HuH-7 (cell line): Measurements from ENCODE around the gene ZNF443.
"Not testable (repeated sequence)": the region's sequence is repeated elsewhere in the genome, so short reads cannot be mapped to it uniquely, and the experiment has no call there.

Experiments
- DNase-seq: peaks from one replicate; pipeline ENCODE4 v3.0.0; 2011; ENCODE audit warnings: low spot score

ZNF443 gene

DNA sequence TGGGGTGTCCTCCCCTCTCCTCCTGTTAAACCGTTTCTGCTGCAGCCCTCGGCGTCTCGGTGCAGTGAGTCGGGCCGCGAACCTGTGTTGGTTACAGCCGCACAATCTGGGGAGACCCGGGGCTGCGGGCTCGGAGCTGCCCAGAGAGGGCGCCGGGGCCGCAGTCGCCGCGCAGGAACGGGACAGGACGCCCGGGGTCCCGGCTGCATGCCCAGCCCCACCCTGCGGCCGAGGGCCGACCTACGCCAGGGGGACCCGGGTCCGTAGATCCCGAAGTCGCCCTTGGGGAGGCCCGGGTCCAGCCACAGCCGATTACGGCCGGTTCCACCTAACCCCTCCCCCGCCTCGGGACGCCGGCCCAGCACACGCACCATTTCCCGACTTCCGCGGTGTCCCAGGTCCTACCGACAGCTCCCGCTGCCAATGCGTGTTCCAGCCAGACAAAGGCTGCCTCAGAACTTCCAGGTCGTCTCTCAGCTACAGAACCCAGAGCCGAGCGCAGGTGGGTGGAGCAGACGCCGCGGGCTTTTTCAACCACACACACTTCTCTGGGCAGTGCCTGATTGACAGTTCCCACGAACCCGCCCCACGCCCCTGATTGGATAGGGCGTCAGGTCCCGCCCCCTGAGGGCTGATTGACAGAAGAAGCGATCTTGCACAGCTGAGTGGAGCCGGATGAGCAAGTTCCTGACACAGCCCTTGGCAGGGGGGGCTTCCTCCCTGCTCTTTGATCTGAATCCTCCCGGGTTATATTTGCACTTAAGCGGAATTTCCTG is at the start of gene ZNF443:
TSS of gene ZNF443 (minus strand) at position 481 of the 776 bp plus-strand sequence. CDS start at position 374, 107 bp downstream.
- peak; percentile 74 for DNase-seq

DNA sequence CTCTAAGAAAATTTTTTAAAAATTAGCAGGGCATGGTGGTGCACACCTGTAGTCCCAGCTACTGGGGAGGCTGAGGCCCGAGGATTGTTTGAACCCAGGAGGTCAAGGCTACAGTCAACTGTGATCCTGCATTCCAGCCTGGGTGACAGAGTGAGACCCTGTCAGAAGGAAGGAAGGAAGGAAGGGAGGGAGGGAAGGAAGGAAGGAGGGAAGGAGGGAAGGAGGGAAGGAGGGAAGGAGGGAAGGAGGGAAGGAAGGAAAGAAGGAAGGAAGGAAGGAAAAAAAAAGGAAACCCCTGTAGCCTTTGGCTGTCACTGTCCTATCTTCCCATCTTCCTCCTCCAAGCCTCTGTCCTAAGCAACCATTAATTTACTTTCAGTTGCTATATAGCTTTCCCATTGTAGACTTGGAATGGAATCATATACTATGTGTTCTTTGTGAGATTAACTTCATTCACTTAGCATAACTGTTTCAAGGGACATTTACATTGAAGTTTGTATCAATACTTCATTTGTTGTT is 45.5 kb upstream of the ZNF443 start:
- not testable (repeated sequence) for DNase-seq

DNA sequence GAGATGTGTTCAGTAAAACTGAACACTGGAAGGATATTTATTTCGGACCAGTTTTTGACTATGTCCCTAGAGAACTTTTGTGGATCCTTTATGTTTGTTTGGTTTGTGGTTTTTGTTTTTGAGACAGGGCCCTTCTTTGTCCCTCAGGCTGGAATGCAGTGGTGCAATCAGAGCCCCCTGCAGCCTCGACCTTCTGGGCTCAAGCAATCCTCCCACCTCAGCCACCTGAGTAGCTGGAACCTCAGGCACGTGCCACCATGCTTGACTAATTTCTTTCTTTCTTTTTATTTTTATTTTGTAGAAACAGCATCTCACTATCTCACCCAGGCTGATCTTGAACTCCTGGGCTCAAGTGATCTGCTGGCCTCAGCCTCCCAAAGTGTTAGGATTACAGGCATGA is 44.8 kb upstream of the ZNF443 start:
- no peak for DNase-seq

DNA sequence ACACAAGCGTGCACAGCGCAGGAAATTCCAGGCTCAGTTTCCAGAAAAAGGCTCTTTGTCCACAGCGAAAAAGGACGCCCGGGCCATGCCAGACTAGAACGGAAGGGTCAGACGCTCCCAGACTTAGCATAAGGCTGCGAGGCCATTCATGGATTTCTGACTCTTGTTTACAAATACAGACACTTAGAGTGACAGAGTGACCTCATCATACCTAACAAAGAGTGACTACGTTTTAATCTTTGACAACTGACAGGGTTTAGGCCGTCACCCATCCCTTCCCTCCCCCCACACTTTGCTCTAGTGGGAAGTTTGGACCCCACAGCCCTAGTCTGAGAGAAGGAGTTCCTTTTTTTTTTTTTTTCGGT is 44.2 kb upstream of the ZNF443 start:
- no peak for DNase-seq

DNA sequence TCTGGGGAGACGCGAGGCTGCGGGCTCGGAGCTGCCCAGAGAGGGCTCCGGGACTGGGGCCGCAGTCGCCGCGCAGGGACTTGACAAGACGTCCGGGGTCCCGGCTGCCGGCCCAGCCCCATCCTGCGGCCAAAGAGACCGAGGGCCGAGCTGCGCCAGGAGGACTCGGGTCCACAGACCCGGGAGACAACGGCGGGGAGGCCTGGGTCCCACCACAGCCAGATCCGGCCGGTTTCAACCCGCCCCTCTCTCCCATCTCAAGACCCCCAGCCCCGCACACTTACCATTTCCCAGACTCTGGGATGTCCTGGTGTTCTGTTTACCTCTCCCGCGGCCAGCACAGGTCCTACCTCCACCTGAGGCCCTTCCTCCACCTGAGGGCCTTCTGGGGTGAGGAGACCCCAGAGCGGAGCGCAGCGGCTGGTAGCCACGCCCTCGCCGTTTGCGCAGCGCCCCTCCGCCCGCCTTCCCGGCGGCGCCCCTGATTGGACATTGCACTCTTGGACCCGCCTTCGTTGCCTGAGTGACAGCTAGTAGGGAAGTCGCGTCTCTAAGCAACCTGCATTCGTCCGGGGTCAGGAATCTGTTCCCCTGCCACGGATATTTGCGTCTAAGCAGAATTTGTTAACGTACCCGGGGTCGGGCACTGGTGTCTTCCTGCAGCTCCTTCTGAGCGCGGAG is 43.7 kb upstream of the ZNF443 start, which contains the start of gene ZNF709:
TSS of gene ZNF709 (minus strand) at position 446 of the 681 bp plus-strand sequence. CDS start at position 287, 159 bp downstream.
- DNase-seq = peak; percentile 88

DNA sequence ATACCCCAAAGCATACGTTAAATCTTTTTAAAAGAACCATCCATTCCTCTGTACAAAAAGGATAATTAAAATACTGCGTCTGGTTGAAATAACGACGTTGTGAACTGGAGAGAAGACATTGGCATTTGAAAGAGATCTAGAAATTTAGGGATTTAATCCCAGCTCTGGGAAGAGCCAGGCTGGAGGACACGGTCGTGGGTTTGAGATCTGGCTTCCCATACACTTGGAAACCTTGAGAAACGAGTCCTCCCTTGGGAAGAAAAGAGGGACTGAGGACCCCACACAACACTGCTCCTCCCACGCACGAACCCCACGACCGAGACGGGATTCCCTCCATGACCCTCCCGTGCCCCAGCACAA is 43.2 kb upstream of the ZNF443 start:
- no peak for DNase-seq

DNA sequence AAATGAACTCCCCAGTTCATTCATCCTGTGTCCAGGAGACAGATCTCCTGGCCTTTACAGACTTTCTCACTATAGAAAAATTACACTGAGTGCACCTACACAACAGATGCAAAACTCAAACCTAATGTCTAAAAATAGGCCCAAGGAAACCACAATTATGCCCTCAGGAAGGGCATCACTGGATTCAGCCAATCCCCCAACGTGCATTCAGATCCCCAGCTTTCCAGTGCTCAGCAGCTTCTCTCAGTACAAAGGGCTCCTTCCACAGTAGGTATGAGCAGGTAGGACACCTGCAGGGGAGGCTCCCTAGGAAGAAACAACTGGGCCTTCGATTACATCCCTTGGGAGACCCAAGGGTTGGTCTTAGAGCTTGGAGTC is 41.7 kb upstream of the ZNF443 start:
- DNase-seq = no peak

DNA sequence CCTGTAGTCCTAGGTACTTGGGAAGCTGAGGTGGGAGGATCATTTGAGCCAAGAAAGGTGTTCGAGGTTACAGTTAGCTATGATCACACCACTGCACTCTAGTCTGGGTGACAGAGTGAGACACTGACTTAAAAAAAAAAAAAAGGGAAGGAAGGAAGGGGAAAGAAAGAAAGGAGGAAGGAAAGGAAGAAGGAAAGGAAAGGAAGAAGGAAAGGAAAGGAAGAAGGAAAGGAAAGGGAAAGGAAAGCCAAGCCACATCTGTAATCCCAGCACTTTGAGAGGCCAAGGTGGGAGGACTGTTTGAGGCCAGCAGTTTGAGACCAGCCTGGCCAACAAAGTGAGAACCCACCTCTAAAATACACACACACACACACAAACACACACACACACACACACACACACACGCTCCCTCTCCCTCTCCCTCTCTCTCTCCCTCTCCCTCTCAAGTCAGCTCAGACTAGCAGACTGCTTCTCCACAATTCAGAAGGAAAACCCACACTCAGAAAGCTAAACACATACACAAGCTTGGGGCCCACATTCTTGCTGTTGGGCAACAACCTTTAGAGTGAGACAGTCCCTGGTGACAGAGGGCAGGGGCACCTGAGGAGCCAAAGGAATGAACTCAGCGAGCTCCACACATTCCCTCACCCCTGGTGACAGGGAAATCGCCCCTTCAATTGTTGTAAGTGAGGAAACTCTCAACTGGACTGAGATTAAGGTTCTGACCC is 41.1 kb upstream of the ZNF443 start:
- DNase-seq = no peak

DNA sequence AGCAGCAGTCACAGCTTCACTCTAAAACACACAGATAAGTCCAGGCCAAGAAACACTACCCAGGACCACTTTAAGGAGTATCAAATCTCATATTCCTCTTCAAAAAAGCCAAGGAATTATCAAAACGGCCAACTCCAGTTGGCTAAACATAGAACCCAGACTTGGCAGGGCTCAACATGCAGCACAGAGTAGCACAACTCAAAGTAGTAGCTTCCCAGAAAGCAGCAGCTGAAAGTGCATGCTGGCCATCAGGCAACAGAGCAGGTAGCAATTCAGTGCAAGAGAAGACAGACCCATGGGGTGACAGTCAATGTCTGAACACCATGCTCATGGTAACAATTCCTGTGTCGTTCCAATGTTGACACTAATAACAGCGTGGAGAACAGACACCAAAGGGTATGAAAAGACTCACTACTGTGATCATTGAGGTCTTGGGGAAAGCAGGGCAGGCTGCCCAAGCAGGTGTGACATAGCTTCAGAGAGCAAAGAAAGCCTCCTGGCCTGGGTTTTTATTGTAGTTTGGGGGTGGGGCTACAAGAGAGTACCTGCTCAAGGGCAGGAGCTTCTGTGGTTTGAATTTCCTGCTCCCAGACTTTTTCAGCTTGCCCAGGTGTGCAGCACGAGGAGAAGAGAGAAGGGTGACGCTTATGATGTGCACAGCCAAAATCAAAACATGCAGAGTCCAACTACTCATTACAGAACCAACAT is 37.6 kb upstream of the ZNF443 start:
- DNase-seq = no peak

DNA sequence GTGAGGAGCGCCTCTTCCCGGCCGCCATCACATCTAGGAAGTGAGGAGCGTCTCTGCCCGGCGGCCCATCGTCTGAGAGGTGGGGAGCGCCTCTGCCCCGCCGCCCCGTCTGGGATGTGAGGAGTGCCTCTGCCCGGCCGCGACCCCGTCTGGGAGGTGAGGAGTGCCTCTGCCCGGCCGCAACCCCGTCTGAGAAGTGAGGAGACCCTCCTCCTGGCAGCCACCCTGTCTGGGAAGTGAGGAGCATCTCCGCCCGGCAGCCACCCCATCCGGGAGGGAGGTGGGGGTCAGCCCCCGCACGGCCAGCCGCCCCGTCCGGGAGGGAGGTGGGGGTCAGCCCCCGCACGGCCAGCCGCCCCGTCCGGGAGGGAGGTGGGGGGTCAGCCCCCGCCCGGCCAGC is 26.8 kb upstream of the ZNF443 start:
- not testable (repeated sequence) for DNase-seq

DNA sequence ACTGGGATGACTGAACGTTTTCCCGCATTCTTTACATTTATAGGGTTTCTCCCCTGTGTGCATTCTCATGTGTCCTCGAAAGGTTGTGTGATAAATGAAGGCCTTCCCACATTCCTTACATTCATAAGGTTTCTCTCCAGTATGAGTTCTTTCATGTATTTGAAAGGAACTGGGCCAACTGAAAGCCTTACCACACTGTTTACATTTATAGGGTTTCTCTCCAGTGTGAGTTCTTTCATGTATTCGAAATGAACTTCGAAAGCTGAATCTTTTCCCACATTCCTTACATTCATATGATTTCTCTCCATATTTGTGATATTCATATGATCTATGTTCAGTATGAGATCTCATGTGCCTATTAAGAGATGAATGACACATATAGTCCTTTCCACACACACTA is 24.4 kb upstream of the ZNF443 start:
- DNase-seq = no peak

DNA sequence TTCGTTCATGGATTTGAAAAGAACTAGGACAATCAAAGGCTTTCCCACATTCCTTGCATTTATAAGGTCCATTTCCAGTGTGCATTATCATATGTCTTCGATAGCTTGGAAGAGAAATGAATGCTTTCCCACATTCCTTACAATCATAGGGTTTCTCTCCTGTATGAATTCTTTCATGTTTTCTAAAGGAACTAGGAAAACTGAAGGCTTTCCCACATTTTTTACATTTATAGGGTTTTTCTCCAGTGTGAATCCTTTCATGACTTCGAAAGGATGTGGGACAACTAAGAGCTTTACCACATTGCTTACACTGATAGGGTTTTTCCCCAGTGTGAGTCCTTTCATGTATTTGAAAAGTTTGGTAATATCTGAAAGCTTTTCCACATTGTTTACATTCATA is 23.9 kb upstream of the ZNF443 start:
- DNase-seq = no peak

DNA sequence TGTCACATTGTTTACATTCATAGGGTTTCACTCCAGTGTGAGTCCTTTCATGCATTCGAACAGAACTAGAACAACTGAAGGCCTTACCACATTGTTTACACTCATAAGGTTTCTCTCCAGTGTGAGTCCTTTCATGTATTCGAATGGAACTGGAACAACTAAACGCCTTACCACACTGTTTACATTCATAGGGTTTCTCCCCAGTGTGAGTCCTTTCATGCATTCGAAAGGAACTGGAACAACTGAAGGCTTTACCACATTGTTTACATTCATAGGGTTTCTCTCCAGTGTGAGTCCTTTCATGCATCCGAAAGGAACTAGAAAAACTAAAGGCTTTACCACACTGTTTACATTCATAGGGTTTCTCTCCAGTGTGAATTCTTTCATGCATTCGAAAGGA is 23.3 kb upstream of the ZNF443 start:
- not testable (repeated sequence) for DNase-seq

DNA sequence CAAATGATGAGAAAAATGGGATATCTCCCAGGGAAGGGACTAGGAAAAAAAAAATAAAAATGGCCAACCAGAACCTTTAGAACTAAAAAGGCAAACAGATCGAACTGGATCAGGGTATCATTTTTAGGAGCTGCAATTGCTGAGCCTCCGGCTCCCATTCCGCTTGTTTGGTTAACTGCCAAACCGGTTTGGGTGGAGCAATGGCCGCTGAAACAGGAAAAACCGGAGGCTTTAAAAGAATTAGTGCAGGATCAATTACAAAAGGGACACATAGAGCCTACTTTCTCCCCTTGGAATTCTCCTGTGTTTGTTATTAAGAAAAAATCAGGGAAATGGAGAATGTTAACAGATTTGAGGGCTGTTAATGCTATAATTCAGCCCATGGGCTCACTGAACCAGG is 12.7 kb upstream of the ZNF443 start:
- DNase-seq = no peak

DNA sequence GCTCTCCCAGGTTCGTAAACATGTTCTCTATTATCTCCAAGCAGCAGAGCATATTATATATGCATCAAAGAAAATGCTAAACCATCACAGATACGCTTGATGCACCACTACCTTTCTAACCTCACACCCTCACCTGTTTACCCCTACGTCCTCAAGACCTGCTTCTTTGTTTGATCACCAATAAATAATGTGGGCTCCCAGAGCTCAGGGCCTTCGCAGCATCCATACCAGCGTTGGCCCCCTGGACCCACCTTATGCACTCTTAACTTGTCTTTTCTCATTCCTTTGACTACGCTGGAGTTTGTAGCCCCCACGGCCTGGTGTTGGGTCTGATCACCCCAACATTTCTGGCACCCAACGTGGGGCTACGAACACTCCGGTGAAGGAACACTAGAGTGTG is 10.0 kb upstream of the ZNF443 start:
- no peak for DNase-seq

DNA sequence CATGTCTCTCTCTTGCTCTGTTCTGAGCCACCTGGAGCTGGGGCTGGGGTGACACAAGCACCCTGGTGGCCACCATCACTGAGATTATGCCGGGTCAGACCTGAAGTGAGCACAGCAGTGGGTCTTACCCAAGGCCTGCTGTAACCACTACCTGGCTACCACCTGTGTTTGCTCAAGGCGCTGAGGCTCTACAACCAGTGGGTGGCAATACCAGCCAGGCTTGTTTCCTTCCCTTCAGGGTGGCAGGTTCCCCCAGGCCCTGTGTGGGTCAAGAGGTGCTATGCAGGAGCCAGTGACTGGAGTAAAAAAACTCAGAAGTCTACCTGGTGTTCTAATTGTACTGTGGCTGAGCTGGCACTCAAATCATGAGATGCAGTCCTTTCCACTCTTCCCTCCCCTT is 8.0 kb upstream of the ZNF443 start:
- no peak for DNase-seq

DNA sequence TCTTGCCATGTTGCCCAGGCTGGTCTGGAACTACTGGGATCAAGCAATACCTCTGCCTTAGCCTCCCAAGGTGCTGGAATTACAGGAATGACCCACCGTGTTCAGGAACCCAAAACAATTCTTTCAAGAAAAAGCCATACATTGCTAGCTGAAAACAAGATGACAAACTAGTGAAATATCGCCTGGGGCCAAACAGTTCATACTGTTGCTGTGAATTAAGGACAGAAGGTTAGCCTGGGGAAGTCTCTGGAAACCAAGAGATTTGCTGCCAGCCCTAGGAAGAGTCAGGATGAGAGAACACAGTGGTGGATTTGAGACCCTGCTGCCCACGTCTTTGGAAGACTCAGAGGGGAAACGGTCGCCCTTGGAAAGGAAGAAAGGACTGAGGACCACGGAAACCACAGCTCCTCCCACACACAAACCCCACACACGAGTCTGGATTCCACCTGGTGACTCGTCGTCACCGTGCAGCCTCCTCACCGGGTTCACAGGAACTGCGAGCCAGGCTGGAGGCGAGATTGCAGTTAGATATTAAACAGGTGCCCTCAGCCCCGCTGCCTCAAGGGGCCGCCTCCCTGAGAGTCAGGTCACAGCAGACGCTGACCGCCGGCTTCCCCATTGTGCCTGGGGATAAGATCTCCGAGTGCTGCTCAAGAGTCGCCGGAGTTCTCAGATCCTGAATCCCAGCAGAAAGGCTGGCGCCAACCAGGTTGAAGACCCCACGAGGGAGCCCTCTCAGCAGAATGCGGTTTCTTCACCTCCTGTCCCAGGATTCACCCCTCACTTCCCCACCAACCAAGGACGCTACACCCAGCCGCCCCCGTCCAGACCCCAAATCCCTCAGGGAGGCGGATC is 908 bp downstream of the ZNF443 start:
- DNase-seq = not testable (repeated sequence)

DNA sequence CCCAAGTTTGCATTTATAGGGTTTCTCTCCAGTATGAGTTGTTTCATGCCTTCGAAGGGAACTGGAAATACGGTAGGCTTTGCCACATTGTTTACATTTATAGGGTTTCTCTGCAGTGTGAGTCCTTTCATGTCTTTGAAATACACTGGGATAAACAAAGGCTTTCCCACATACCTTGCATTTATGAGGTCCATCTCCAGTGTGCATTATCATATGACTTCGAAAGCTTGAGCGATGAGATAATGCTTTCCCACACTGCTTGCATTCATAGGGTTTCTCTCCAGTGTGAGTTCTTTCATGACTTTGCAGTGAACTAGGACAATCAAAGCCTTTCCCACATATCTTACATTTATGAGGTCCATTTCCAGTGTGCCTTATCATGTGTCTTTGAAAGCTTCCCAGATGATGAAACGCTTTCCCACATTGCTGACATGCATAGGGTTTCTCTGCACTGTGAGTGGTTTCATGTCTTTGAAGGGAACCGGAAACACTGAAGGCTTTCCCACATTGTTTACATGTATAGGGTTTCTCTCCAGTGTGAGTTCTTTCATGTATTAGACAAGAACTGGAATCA is 10.0 kb downstream of the ZNF443 start:
- not testable (repeated sequence) for DNase-seq

DNA sequence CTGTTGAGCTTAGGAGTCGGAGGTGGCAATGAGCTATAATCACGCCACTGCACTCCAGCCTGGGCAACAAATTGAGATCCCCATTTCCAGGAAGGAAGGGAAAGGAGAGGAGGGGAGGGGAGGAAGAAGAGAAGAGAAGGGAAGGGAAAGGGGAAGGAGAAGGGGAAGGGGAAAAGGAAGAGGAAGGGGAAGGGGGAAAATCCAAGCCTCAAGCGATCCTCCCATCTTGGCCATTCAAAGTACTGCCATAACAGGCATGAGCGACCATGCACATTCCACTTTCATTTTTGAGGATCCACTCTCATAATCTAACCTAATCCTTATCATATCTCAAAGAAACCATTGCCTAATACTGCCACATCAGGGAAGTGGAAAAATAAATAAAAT is 14.9 kb downstream of the ZNF443 start:
- no peak for DNase-seq

DNA sequence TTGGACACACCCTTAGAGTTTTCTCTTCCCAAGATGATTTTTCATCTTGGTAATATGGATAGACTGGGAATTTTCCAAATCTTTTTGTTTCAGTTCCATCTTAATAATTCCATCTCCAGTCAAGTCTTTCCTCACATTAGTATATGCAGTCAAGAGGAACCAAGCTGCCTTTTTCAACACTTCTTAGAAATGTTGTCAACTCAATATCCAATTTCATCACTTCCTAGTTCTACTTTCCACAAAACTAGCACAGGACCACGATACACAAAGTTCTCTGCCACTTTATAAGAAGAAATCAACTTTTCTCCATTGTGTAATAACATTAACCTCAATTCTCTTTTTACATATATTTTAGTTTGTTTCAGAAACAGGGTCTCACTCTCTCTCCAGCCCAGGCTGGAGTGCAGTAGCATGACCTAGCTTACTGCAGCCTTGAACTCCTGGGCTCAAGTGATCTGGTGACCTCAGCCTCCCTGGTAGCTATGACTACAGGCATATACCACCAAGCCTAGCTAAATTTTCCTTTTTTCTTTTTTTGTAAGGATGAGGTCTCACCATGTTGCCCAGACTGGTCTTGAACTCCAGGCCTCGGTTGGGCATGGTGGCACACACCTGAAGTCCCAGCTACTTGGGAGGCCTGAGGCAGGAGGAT is 15.5 kb downstream of the ZNF443 start:
- no peak for DNase-seq
